Fibroblast of peridontal ligament (primary cell): ENCODE measurements around the gene SCAMP4.
A peak's percentile ranks its signal among the peaks of the same experiment; 100 is the strongest.

Experiments
- DNase-seq: peaks from one replicate; pipeline ENCODE4 v3.0.0-alpha.2; 2010; ENCODE audit errors: extremely low read depth

The SCAMP4 gene

DNA sequence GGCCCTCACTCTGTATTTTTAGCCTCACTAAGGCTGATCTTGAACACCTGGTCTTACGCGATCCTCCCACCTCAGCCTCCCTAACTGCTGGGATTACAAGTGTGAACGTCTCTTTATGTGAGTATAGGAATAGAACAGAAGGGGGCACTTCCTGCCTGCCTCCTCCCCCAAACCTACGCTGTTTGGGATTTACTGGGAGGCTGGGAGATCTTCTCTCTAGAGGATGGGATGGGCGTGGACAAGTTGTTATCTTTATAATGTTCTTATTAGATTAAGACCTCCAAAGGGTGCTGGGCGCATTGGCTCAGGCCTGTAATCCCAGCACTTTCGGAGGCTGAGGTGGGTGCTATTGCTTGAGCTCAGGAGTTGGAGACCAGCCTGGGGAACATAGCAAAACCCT, 32.9 kb downstream of the SCAMP4 start:
- no peak for DNase-seq

DNA sequence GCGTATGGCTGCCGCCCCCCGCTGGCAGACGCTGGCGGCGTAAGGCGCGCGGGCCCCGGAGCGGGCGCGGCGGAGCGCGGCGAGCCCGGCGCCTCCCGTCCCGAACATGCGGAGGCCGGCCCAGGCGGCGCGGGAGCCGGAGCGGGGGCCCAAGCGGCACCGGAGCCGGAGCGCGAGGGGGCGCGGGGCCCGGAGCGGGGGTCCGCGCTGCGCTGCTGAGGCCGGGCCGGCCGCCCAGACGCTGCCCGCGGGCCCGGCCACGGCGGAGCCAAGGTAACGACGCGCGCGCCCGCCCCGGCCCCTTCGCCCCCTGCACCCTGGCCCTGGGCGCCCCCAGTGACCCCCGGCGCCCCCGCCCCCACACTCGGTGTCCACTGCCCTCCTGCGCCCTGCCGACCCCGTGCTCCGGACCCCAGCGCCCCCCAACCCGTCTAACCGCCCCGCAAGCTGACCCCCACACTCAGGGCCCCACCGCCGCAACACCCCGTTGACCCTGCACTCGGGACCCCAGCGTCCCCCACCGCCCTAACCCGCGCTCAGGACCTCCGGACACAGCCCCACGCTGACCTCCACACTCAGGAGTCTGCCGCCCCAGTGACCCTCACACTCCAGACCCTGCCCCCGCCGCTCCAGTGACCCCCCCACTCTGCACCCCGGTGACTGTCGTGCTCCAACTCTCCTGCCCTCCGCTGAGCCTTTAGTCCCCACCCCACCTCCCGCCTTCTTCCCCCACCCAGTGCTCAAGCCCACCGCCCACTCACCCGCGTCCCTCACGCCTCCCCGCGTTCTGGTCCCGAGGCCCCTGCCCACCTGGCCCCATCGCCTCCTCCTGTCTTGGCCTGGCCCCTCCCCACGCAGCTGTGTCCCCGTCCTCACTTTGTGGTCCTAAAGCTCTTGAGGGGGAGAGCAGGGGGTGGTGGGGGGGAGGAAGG, 36.2 kb downstream of the SCAMP4 start, which contains the start of gene CSNK1G2:
Gene CSNK1G2 (plus strand): TSS at position 27 of the 932 bp plus-strand sequence. CDS start 28,601 bp downstream, outside the sequence.
- no peak for DNase-seq

DNA sequence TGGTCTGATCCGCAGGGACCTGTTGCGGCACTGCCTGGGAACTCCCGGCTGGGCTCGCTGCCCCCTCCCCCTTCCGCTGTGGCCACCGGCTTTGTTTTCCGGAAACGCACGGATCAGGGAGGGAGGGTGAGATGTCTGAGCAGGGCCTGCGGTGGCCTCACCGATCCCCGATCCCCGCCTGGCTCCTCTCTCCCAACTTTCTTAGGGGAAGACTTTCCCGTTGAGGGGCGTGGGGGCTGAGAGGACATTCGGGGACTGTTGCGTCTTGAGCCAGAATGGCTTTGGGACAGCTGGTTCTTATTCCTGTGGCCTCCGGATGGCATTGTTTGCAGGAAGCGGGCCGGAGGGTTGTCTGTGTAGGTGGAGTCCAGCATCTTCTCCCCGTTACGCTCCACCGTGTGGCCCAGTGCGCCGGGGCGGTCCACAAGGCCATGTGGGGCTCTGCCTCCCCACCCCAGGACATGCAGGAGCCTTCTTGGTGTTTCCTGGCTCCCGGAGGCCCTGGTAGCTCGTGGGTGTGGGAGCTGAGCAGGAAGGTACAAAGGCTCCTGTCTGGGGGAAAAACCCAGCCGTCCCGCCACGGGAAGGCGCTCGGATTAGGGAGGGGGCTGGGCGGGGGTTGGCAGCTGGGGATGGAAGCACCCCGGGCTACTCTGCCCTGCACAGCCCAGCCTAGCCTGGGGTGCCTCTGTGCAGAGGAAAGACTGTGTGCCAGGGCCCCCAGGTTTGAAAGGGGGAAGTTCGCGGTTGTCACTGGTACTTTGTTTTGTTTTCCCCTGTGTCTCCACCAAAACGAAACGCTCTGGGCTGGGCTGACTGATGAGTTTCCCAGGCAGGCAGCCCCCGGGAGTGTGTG, 37.1 kb downstream of the SCAMP4 start:
- peak; percentile 36 for DNase-seq

- DNase-seq = no peak
Measured at GRCh38 chr19:1942934-1943555, 37.8 kb downstream of the SCAMP4 start.

GRCh38 chr19:1943661-1944087, 38.5 kb downstream of the SCAMP4 start:
- no peak for DNase-seq

- DNase-seq = no peak
Measured at GRCh38 chr19:1944088-1944915, 39.1 kb downstream of the SCAMP4 start.

DNA sequence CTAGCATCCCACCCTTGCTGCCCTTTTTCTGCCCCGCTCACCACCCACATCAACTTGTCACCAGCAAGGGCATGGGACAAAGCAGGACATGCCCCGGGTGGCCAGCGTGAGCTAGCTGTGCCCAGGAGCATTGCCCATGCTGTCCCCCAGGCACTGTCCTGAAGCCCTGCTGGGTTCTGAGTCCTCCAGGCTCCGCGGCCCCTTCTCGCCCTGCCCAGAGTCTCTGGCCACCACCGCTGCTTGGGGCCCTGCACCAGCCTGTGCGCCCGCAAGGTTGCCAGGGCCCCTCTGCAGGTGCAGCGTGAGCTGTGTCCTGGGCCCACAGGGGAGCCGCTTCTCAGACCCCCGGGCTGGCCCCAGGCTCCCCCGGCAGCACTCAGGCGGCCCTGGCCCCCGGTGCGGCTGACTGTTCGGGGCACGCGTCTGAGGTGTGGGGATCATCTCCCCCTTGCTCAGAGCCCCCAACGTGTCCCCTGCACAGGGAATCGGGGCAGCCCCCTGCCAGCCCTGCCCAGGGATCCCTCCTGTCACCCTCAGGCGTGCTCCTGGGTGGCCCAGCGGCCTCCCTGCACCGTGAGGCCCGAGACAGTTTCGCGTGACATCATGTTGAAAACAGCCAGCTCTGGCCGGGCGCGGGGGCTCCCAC, 39.8 kb downstream of the SCAMP4 start:
- no peak for DNase-seq

DNA sequence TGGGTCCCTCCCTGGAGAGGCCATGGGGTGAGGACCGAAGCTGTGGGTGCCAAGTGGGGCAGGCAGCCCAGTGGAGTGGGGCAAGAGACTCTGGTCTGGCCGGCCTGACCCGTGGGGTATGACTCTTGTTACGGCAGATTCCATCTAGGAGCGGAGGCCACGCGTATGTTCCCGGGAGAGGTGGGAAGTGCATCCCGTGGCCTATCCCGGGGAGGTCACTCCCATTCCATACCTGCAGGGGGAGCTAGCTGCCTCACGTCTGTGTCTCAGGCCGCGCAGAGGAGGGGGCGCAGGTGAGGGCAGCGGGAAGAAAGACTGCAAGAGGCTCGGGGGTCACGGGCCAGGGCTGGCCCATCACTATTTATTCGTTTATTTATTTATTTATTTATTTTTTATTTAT, 40.7 kb downstream of the SCAMP4 start:
- no peak for DNase-seq

GRCh38 chr19:1947651-1948209, 42.5 kb downstream of the SCAMP4 start:
- no peak for DNase-seq

DNA sequence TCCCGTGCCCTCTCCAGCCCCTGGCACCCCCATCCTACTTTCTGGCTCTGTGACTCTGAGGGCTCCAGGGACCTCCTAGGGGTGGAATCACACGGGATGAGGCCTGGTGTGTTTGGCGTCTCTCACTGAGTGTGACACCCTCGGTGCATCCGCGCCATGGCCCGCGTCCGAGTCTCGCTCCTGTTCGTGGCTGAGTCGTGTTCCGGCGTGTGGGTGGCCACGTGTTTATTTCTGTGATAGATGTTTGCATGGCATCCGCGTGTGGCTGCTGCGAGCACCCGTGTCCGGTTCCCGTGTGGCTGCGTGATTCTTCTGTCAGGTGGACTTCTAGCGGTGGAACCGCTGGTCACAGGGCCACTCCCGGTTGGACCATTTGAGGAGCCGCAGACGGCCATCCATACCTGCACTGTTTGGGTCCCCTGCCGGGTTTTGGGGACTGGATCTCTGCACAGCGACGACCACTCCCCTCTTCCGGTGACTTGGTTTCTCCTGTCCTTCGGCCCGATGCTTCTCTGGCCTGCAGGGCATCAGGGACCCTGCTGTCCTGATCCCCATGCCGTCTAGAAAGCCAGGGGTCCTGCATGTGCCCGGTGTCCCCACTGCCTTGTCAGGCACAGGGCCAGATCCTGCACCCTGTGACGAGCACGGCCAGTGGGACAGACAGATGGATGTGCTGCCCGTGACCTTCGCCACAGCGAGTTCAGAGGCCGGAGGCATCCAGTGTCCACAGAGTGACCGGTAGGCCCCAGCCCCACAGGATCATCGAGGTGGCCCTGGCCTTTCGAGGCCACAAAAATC, 44.3 kb downstream of the SCAMP4 start:
- no peak for DNase-seq

DNA sequence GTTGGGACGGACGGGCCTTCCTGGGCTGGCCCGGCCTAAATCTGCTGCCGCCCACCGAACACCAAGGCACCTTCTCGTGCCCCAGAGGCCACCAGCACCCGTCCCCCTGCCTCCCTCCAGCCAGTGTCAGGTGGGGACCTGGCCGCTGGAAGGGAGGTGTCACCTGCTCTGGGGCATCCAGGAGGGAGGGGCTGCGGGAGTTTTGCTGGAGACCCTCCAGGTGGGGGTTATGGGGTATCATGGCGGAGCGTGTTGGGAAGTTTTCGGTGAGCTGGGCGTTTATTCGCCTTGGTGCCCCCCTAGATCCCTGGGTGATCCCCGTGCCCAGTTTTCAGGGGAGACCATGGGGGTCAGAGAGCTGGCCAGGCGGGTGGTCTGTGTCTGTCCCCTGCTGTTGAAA, 45.4 kb downstream of the SCAMP4 start:
- no peak for DNase-seq

DNA sequence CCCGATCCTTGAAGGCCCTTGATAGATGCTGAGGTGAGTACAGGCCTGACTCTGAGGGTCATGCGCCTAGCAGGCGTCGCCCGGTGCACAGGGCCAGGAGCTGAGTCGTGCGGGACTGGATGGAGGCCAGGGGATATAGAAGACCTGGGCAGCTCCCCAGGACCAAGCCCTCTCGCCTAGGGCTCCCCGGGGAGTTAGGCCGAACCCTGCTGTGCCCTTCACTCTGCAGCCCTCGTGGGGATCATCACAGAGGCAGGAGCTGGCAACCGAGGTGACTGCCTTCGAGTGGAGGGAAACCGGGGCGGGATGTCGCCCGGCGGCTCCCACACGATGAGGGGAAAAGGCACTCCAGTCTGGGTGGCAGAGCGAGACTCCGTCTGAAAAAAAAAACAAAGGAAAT, 47.4 kb downstream of the SCAMP4 start:
- DNase-seq = no peak

DNA sequence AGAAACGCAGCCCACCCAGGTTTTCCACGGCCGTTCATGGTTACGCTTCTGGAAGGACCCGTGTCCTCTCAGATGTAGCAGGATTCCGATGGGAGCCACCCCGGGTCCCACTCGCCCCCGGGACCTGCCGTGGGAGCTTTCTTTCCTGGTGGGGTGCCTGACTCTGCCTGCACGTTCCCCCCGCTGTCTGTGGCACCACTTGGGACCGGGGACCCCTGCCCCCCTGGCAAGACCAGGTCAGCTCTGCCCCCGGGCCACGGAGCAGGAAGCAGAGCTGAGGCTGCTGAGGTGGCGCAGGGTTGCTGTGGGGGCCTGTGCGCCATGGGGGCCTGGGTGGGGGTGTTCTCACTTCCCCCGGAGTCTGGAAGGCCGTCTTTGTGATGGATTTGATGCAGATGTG, 47.8 kb downstream of the SCAMP4 start:
- DNase-seq = no peak

GRCh38 chr19:1953441-1954094, 48.4 kb downstream of the SCAMP4 start:
- DNase-seq = no peak

- no peak for DNase-seq
Measured at GRCh38 chr19:1954532-1954933, 49.3 kb downstream of the SCAMP4 start.

DNA sequence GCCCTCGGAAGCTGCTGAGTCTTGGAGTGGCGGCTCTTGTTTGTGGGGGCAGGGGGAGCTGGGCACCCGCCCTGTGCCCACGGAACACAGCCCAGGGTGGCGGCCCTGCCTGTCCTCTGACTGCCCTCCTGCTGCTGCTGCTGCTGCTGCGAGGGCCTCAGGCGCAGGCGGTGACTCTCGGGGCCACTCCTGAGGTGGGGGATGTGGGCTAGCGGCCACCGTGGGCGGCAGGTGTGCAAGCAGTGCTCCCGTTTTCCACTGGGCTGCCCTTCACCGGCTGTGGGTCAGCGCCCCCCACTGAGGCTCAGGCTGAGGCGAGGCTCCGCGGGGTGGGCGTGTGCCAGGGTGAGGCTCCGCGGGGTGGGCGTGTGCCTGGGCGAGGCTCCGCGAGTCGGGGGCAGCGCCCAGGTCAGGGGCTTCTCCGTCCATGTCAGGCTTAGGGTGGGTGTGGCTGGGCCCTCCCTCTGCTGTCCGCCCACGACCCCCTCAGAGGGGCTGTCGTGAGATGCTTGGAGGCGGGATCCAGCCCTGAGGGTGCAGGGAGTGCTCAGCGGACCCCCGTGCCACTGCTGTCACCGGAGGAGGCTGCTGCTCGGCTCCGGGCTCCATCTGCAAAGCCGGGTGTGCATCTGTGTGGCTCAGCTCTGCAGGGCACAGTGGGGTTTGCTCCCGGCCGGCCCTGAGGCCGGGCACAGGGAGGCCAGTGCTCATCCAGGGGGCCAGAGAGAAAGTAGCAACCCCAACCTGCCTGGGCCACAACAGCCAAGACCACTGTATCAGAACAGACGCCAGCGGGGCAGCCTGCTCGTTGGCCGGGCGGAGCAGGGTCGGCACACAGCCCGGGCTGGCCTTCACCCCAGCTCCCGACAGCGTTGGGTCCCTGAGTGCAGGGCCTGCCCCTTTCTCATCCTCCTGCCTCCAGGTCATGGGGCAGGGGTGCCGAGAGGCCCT, 50.2 kb downstream of the SCAMP4 start:
- no peak for DNase-seq

- no peak for DNase-seq
Measured at GRCh38 chr19:1956122-1956494, 50.9 kb downstream of the SCAMP4 start.
